GM19467 (cell line): ENCODE results near the gene RASSF3.
"Not testable (repeated sequence)": the region's sequence is repeated elsewhere in the genome, so short reads cannot be mapped to it uniquely, and the experiment has no call there.

Source experiments
- ATAC-seq: cut with Tn5 transposase; IDR thresholded peaks from one replicate; pipeline ENCODE4 v1.9.1; 2021; ENCODE audit warnings: mild to moderate bottlenecking, moderate library complexity; ENCODE audit not compliant: unreplicated experiment

The RASSF3 gene

DNA sequence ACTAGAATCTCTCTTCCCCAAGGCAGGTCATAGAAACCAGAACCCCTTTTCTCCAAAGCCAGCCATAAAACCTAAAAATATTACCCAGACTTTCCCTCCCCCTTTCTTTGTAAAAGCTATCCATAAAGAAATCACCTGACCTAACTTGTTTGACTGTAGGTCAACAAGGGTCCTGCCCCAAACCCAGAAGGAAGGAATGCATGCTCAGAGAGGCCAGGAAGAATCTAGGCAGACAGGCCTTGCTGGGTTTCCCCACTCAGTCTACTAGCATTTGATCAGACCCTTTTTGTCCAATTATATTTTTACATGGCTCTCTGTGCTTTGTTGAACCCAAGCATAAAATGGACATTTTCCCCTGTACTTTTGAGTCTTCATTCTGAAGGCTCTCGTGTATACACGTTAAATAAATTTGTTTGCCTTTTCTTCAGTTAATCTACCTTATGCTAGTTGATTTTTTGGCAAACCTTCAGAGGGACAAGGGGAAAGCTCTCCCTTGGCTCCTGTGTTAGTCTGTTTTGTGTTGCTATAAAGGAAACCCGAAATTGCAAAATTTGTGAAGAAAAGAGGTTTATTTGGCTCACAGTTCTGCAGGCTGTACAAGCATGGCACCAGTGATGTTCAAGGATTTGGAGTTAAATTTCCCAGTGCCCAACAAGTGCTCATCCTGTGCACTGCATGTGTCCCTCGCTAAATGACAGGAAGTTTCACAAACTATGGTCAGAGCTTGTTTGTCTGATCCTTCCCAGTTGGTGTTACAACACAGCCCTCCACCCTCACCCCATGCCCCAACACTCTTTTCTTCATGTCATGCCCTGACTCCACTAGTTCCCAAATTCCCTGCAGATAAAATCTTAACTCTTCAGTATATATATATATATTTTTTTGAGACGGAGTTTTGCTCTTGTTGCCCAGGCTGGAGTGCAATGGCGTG, 14.2 kb upstream of the RASSF3 start:
- ATAC-seq = no peak

DNA sequence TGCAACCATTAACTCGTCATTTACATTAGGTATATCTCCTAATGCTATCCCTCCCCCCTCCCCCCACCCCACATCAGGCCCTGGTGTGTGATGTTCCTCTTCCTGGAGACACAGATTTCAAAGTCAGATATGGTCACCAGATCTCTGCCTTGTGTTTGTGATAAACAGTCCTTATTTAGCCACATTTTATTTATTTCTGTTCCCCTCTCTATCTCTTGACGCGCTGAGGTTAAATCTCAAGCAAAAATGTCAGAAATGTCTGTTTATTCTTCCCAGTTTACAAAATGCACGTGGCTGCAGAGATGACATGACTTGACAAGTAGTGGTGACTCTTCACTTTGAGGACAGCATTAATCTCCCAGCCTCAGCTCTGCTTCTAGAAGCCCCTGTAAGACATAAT, 11.5 kb upstream of the RASSF3 start:
- ATAC-seq = no peak

DNA sequence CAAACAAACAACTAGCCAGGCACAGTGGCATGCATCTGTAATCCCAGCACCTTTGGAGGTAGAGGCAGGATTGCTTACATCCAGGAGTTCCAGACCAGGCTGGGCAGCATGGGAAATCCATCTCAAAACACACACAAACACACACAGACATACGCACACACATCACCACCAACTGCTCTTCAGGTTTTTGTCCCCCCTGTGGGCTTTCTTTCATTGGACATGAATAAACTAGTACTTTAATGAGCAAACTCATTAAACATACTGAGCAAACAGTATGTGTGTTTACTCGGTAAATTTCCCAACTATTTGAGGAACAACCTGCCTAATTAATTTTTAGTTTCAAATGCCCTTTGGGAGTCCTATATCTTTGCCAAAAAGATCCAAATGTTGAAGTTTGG, 10.1 kb upstream of the RASSF3 start:
- ATAC-seq = no peak

DNA sequence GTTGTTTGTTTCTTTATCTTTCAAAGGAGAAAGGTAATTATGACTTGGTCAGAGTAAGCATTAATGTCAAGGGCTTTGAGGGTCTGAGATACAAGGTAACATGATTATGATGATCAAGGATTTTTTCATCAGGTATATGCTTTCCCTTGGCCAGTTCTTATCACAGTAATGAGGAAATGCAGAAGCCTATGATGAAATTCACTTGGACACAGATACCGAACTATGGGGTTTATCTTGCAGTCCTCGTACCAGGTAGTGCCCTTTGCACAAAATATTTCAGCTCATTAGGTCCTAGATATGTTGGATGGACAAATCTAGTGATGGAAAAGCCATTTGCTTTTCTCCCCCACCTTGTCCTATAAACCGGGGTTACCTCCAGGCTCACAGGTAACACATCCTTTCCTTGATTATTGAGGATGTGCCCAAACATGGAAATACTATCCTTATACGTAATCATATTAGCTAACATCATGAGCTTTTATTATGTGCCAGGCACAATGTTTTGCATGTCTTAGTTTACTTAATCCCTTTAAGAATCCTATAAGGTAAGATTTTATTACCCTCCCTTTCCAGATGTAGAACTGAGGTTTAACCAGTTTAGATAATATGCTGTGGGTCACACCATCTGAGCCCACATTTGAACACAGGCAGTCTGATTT, 7.0 kb upstream of the RASSF3 start:
- no peak for ATAC-seq

DNA sequence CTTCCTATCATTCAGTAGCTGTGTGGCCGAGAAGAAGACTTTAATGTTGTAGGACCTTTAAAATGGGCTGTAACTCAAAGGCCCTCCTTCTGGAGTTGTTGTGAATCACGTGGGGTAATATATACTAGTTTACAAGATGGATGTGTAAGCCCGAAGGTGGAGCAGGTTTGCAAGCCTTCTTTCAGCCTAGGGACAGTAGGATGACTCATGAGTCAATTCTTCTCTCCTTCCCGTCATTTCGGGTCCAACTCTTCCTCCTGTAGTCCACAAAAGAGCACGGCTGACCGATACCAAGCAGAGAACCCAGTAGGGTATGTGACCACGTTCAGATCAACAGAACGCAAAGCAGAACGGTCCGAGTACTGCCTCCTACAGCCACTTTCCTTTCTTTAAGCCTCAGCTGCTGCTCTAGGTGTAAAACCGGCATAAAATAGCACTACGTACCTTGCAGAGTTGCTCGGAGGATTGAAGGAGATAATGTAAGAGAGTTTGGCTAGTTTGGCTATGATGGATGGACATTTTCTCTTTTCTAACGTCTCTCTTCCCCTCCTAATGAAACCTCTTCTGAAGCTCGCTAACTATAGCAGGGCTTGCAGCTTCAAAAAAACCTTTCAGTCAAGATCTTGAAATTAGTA, 1.3 kb upstream of the RASSF3 start:
- ATAC-seq = peak; percentile 21

DNA sequence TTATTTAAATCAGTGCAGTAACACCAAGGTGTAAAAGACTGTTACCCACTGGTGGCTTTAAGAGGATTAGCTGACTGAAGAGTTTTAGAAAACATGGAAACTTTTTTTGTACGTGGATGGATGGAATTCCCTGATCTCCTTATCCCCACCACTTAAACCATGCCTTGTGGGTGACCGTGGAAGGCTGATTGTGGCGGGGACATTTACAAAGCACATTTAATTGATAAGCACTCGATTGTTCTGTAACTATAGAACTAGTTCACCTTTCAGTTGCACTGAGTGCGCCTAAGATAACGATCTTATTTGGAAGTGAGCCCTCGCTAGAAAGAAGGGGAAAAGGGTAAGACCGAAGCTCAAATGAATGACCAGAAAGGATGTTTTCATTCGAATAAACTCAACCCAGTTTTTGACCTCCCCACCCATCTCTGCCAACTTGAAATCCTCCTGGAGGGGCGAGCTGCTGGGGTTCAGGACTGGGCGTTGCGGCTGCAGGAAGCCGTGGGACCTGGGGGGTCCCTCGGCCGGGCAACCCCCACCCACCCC, 688 bp upstream of the RASSF3 start:
- no peak for ATAC-seq

DNA sequence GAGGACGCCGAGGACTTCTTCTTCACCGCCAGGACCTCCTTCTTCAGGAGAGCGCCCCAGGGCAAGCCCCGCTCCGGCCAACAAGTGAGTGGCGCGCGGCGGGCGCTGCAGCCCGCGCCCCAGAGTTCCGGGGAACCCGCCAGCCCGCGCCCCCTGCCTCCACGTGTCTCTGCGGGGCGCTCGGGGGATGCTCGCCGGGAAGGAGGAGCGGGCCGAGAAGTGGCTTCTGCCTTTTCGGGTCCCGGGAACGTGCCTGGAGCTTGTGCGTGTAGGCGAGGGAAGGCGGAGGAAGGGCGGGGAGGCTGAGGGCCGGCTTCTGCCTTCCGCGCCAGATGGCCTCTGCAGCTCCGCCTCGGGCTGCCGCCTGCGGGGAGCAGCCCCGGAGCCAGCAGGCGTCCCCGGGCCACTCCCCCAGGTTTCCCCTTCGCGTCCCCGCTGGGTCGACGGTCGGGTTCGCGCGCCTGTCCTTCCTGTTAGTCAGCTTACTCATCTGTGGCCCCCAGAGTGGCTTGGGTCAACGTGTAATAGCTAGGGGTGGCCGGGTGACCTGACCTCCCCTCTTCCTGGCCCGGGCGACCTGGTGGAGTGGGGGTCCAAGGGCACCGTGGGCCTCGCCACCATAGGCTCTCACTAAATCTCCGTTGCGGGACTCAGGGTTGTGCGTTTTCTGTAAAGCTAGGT, 505 bp downstream of the RASSF3 start:
- ATAC-seq = peak; percentile 42

DNA sequence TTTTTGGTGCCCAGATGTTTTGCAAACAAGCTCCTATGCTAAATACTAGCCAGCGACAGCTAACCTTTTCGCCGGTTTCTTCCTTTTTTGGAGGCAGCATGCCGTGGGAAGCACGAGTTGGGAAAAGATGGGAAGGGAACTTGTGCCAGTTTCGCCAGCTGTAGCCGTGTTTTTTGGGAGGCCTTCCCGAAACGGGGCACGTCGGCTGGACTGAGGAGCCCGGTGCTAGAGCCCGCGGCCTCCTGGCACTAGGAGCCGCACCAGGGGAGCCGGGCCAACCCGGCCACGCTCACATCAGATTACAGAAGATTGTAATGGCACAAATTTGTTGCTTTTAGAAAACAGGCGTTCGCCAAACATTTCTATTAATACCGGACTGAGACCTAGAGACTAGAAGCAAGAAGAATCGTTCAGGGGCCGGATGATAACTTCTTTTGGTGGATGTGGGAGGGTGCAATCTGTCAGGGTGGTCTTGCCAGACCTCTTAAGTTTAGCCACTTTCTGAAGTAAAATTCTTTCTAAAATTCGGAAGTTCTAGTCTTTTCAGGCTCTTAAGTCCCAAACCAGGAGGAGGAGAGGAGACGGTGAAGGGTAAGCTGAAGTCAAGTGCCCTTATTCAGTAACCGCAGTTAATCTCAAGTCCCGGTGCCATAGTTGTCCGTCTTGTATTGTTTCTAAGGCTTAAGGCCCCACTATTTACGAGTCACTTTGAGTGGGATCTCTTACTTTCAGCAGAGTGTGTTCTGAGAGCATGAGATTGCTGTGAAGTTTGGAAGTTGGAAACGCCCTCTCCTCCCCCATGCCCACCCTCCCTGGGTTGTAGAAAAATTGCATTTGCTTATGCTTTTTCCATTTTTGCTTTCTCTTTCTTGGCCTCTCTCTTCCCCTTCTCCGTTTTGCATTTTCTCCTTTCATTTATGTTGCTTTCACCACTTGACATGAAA, 1.3 kb downstream of the RASSF3 start:
- no peak for ATAC-seq

DNA sequence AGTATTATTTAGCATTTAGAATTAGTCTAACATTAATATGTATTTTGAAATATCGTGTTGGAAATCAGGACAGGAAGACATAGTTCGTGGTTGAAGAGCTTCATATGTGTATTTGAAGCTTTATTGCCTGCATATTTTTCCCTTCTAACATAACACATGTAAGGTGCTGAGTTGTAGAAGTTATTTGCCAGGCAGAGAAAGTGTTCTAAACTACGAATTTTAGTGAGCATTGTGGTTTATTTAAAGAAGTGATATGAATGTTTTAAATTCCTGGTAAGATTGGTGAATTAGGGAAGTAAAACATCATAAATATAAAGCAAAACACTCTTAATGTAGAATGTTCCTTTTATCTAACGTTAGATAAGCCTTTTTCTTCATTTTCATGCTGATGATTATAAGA, 2.5 kb downstream of the RASSF3 start:
- ATAC-seq = no peak

DNA sequence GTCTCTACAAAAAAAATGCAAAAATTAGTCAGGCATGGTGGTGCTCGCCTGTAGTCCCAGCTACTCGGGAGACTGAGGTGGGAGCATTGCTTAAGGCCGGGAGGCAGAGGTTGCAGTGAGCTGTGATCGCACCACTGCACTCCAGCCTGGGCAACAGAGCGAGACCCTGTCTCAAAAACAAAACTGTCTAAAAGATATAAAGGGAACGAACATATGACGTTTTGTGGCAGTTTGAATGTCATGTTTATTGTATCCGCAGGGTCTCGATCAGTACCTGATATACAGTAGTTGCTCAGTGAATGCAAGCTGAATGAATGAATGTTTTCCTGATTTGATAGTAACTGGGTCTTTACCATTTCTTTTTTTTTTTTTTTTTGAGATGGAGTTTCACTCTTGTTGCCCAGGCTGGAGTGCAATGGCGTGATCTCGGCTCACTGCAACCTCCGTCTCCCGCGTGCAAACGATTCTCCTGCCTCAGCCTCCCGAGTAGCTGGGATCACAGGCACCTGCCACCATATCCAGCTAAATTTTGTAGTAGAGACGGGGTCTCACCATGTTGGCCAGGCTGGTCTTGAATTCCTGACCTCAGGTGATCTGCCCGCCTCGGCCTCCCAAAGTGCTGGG, 3.6 kb downstream of the RASSF3 start:
- not testable (repeated sequence) for ATAC-seq

DNA sequence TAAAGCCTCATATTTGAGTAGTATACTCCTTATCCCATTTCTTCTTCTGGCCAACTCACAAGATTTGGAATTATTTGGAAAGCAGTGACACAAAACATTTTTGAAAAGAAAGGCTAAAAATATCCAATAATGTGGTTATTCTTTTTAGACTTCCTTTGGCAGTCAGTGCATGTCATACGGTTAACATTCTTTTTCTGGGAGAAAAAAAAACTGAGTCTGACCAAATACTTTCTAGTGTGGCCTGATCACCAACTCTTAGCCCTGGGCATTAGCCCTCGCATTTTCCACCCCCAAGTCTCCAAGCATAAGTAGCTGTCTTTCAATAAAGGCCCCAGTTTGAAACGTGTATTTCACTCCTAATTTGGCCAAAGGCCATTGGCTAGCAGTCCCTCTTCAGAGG, 5.9 kb downstream of the RASSF3 start:
- no peak for ATAC-seq

DNA sequence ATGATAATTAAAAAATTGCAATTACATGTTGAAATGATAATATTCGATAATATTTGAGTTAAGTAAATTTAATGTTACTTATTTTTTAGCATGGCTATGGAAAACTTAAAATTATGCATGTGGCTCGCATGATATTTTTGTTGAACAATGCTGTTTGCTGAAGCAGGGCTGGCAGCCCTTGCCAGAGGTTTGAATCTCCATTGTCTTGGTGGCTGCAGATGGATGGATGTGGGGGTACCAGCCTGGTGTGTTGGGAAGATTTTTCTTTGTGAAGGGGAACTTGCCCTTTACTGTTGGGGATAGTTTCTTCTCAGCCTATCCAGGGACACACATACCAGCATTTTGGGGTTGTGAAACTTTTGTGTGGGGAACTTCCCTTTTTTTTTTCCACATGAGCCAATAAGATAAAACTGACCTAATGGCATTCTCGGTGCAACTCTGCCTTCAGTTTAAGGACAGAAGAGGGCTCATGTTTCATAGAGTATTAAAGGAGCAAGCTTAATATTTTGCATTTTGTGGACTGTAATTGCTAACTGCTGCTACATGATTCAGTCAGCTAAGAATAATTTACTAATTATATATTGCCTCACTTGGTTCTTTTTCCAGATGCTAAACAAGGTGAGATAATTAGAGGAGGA, 8.8 kb downstream of the RASSF3 start:
- ATAC-seq = no peak

DNA sequence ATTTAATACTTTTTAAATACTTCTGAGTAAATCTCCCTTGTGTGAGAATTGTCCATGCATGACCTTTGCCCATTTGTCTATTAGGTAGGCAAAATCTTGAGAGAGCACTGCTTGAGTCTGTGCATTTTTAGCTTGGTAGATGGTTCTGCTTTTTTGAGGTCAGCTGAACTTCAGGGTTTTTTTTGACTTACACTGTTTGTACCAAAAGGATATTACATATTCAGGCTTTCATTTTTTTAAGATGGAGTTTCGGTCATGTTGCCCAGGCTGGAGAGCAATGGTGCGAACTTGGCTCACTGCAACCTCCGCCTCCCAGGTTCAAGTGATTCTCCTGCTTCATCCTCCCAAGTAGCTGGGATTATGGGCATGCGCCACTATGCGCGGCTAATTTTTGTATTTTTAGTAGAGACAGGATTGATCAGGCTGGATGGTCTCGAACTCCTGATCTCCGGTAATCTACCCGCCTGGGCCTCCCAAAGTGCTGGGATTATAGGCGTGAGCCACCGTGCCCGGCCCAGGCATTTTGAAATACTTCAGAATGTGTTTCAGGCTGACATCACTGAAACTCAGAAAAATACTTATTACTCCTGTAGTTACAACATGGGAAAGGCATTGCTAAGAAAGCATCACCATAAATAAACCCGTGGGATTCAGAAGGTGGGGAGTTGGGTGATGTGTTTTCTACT, 11.1 kb downstream of the RASSF3 start:
- ATAC-seq = peak; percentile 69

DNA sequence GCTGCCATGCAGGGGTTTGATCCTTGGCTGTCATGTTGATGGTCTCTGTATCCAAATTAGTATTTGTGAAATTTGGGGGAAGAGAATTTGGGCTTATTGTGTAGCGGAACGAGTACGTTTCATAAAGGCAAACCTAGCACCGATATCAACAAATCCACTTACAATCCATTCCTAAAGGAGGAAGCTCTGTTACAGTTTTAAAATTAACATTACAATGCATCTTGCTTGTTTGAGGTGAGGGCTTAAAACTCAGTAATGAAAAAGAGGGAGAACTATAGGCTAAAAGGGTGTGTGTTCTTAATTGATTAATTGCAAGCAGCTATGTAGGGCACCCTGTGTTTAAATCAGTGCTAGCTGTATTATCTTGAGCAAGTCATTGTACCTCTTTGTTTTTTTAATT, 13.7 kb downstream of the RASSF3 start:
- no peak for ATAC-seq

DNA sequence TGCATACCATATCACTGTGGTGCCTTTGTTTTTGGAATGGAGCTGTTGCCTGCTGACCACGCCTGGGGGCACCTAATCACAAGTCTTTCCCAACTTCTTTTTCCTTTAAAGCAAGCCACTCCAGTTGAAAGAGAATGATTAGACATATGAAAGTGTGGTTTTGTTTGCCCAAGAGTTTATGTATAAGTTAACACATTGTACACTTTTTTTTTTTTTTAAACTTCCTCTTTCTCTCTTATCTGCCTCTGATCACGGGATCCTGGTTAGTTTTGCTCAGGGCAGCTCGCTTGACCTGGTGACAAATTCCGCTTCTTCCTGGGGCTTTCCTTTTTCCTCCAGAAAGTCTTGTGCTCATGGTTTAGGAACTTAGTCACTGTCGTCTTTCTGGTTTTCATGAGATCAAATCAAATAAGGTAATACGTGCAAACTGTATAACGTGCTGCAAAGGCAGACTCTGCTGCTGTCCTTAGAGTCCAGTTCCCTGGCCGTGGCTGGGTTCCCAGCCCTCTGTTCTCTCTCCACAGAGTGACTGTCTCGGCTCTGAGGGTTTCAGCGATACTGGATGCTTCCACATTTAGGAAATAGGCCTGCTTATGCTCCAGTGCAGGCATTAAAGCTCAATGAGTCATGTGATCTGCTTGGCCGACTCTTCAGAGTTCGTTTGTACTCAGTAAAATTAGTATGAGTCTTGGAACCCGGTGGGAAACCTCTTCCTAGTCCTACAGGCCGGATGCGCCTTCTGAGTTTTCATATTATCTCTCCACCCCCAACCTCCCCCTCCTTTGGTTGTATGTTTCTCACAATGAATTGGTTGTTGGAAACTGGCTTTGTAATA, 15.2 kb downstream of the RASSF3 start:
- peak; percentile 47 for ATAC-seq

DNA sequence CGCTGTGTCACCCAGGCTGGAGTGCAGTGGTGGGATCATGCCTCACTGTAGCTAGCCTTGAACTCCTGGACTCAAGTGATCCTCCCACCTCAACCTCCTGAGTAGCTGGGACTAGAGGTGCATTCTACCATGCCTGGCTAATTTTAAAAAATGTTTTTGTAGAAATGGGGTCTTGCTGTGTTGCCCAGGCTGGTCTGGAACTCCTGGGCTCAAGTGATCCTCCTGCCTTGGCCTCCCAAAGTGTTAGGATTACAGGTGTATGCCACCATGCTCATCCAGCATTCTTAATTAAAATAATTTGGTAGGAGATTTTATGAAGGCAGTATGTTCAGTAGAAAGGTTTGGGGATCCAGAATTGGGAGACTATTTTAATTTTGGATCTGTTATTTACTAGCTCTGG, 16.3 kb downstream of the RASSF3 start:
- ATAC-seq = not testable (repeated sequence)

DNA sequence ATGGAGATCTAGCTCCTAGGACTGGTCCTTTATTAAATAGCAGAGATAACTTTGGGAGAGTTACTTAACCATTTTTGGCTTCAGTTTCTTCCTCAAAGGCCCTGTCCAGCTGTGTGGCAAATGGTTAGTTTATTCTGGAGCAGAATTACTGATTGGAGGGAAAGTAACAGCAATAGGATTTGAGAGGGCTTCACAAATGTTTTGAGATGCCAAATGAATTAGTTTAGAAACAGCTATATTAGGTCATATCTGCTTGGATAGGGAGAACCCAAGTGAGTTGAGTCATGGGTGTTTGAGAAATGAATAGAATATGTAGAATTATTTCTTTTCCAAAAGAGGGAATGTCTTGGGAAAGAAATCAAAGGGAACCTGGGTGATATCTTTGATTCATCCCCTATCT, 17.5 kb downstream of the RASSF3 start:
- no peak for ATAC-seq

DNA sequence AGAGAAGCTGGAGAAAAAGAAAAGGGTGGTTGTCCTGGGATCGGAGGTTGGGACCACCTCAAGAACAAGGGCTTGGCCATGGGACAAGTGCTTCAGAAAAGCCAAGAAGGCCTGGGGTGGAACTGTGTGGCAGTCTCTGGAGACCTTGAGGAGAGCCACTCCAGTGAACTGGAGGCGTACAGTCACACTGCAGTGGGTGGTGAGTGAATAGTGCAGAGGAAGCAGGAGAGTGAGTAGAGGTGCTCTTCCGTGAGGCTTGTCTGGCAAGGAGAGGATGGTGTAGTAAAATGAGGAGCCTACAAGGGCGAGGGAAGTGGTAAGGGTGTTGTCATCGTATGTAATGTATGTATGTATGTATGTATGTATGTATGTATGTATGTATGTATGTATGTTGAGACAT, 20.9 kb downstream of the RASSF3 start:
- no peak for ATAC-seq
